ENCODE measurements around the gene SLC24A3. TPM values are rescaled to one million over a fixed set of nuclear protein-coding genes. Genes with fewer than 3 reads are reported as not detected.

SLC24A3 gene
- total and polyA plus RNA-seq, 2 of the 13 experiments (the other 11 are each of a cell fraction or from before 2014, with no cell fraction given): not detected

GRCh38 chr20:19259141-19259591 lies 46.7 kb downstream of the SLC24A3 start:
- no peak overlapping the region for H3K9ac ChIP-seq (ENCODE audit: insufficient read depth, low read depth, low read length)
- H3K79me2 ChIP-seq (ENCODE audit: insufficient read depth, low read length): no peaks in the 10 kb centered on the region
- H3K4me3 ChIP-seq (replicated peaks in 1 of 3; ENCODE audit: insufficient read depth in 1 of 3, low read depth in 2 of 3, low read length in 3 of 3): no peak overlapping the region
- H3K9me3 ChIP-seq (ENCODE audit: low read length): no peaks in the 10 kb centered on the region
- intact Hi-C loops (cut with micrococcal nuclease; ENCODE audit: unreplicated experiment): no loop called here
- BruUV-seq (replicated peaks): no TSS peak
- H3K27ac ChIP-seq (ENCODE audit: extremely low read length, insufficient read depth, low read length): no peak overlapping the region
- ChIA-PET POLR2A (no interaction called here), CTCF (ENCODE audit: low intra/inter-chr PET ratio, low total read pairs) (no interaction called here)
- FAIRE-seq: no peak
- ATAC-seq: no peak
- no peaks in the 10 kb centered on the region for H3K4me1 ChIP-seq (ENCODE audit: insufficient read depth, low read length)
- no peak overlapping the region for H3K4me2 ChIP-seq (ENCODE audit: low read depth, low read length)
- DNase-seq (ENCODE audit: low spot score): no peak
- H4K20me1 ChIP-seq (ENCODE audit: insufficient read depth, low read length): no peaks in the 10 kb centered on the region
- TF ChIP-seq KDM1A (CRISPR knock-in tag; IDR thresholded peaks at IDR 0.05) (no peak), THAP7 (CRISPR knock-in tag; IDR thresholded peaks at IDR 0.05) (no peak), HDAC2 (CRISPR knock-in tag; IDR thresholded peaks at IDR 0.05) (no peak)
- H2AFZ ChIP-seq (ENCODE audit: low read length): no peak overlapping the region
- no peaks in the 10 kb centered on the region for H3K27me3 ChIP-seq (ENCODE audit: control insufficient read depth in 1 of 2, insufficient read depth in 2 of 2, low read length in 2 of 2)
- 16% methylated on average over 5 of the region's 7 CpGs for WGBS (ENCODE audit: low lambda C conversion rate)
- in situ Hi-C loops (cut with HindIII; ENCODE audit: extremely low pct_ligation_motif_present, low pct_unique_long_range_greater_than_20kb): no loop called here
- H3K36me3 ChIP-seq (replicated peaks in 1 of 2; ENCODE audit: control insufficient read depth in 1 of 2, insufficient read depth in 2 of 2, low read length in 2 of 2): no peaks in the 10 kb centered on the region

- DNase-seq (ENCODE audit: low spot score): no peak
- Histone ChIP-seq H3K27me3 (ENCODE audit: control insufficient read depth in 1 of 2, insufficient read depth in 2 of 2, low read length in 2 of 2) (no peaks in the 10 kb centered on the region), H4K20me1 (ENCODE audit: insufficient read depth, low read length) (no peaks in the 10 kb centered on the region), H3K4me3 (replicated peaks in 1 of 3; ENCODE audit: insufficient read depth in 1 of 3, low read depth in 2 of 3, low read length in 3 of 3) (no peak overlapping the region), H3K4me1 (ENCODE audit: insufficient read depth, low read length) (no peaks in the 10 kb centered on the region), H3K27ac (ENCODE audit: extremely low read length, insufficient read depth, low read length) (no peak overlapping the region), H3K36me3 (replicated peaks in 1 of 2; ENCODE audit: control insufficient read depth in 1 of 2, insufficient read depth in 2 of 2, low read length in 2 of 2) (no peaks in the 10 kb centered on the region), H3K4me2 (ENCODE audit: low read depth, low read length) (no peak overlapping the region), H3K9ac (ENCODE audit: insufficient read depth, low read depth, low read length) (no peak overlapping the region), H3K9me3 (ENCODE audit: low read length) (no peaks in the 10 kb centered on the region), H2AFZ (ENCODE audit: low read length) (no peak overlapping the region), H3K79me2 (ENCODE audit: insufficient read depth, low read length) (no peaks in the 10 kb centered on the region)
- no TSS peak for BruUV-seq (replicated peaks)
- WGBS (ENCODE audit: low lambda C conversion rate): 12% methylated on average over 9 of the region's 9 CpGs
- in situ Hi-C loops (cut with HindIII; ENCODE audit: extremely low pct_ligation_motif_present, low pct_unique_long_range_greater_than_20kb) (no loop called here), intact Hi-C loops (cut with micrococcal nuclease; ENCODE audit: unreplicated experiment) (no loop called here)
- ChIA-PET CTCF (ENCODE audit: low intra/inter-chr PET ratio, low total read pairs) (no interaction called here), POLR2A (no interaction called here)
- FAIRE-seq: no peak
- ATAC-seq: no peak
- TF ChIP-seq NKX3-1 (CRISPR knock-in tag; IDR thresholded peaks at IDR 0.05) (no peak), ZNF709 (CRISPR knock-in tag; IDR thresholded peaks at IDR 0.05) (no peak), SMAD3 (CRISPR knock-in tag; IDR thresholded peaks at IDR 0.05) (no peak), MED8 (CRISPR knock-in tag; IDR thresholded peaks at IDR 0.05; ENCODE audit: insufficient replicate concordance) (no peak), ZGPAT (CRISPR knock-in tag; IDR thresholded peaks at IDR 0.05) (no peak), TMF1 (CRISPR knock-in tag; IDR thresholded peaks at IDR 0.05; ENCODE audit: low read depth) (no peak), MAZ (IDR thresholded peaks at IDR 0.05; ENCODE audit: borderline replicate concordance, low read depth, low read length) (no peak), MAZ (CRISPR knock-in tag; IDR thresholded peaks at IDR 0.05; ENCODE audit: low read depth) (no peak), AGO1 (IDR thresholded peaks at IDR 0.05; ENCODE audit: low read depth, low read length, poor library complexity, severe bottlenecking) (no peak), TSC22D2 (CRISPR knock-in tag; IDR thresholded peaks at IDR 0.05; ENCODE audit: borderline replicate concordance) (no peak), ZNF124 (CRISPR knock-in tag; IDR thresholded peaks at IDR 0.05) (no peak), FOXO1 (CRISPR knock-in tag; IDR thresholded peaks at IDR 0.05) (no peak), KLF6 (CRISPR knock-in tag; IDR thresholded peaks at IDR 0.05) (no peak), KDM2A (CRISPR knock-in tag; IDR thresholded peaks at IDR 0.05; ENCODE audit: borderline replicate concordance, low read depth) (no peak), RFXANK (CRISPR knock-in tag; IDR thresholded peaks at IDR 0.05) (no peak)
These were observed 48.1 kb downstream of the SLC24A3 start for GRCh38 chr20:19260412-19261090.
